ENCODE results near the gene ACE. TPM values are rescaled to one million over a fixed set of nuclear protein-coding genes. Genes with fewer than 3 reads are reported as not detected.
A peak's percentile ranks its signal among the peaks of the same experiment; 100 is the strongest.

ACE gene
- total RNA-seq: 1 to 10 TPM; 1.7 to 6.3 (median 4.8) TPM

DNA sequence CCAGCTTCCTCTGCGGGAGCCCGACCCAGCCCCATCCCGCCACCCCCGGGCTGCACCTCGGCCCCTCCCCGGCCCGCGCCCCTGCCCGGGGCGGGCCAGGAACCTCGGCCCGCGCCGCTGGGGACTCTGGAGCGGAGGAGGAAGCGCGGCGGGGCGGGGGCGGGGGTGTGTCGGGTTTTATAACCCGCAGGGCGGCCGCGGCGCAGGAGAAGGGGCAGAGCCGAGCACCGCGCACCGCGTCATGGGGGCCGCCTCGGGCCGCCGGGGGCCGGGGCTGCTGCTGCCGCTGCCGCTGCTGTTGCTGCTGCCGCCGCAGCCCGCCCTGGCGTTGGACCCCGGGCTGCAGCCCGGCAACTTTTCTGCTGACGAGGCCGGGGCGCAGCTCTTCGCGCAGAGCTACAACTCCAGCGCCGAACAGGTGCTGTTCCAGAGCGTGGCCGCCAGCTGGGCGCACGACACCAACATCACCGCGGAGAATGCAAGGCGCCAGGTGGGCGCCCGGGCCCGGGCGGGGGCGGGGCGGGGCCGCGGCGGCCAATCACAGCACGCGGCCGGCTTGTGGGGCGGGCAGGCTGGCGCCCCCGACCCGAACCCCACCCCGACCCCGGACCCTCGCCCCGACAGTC is at the start of gene ACE:
ACE (plus strand) TSS at position 208 of the 626 bp plus-strand sequence; CDS start at position 242, 34 bp downstream.
- DNase-seq (no peak), ATAC-seq (no peak)
- Histone ChIP-seq H3K27ac (peak within 1 kb of the TSS in 3 of 4 donors; percentile 41 to 58 (median 55)), H3K36me3 (no peaks in the 10 kb centered on the region), H3K9me3 (no peaks in the 10 kb centered on the region), H3K4me1 (peaks cover 5 to 15% of the 10 kb centered on the region in 2 donors), H3K4me3 (peak within 1 kb of the TSS; percentile 40 to 62 (median 53)), H3K27me3 (peaks cover 11 to 32% (median 18%) of the 10 kb centered on the region in 3 donors)
- peak in 1 of 2 donors; percentile 14 for TF ChIP-seq POLR2A (IDR thresholded peaks at IDR 0.05)
- TF ChIP-seq, protein P1, sequence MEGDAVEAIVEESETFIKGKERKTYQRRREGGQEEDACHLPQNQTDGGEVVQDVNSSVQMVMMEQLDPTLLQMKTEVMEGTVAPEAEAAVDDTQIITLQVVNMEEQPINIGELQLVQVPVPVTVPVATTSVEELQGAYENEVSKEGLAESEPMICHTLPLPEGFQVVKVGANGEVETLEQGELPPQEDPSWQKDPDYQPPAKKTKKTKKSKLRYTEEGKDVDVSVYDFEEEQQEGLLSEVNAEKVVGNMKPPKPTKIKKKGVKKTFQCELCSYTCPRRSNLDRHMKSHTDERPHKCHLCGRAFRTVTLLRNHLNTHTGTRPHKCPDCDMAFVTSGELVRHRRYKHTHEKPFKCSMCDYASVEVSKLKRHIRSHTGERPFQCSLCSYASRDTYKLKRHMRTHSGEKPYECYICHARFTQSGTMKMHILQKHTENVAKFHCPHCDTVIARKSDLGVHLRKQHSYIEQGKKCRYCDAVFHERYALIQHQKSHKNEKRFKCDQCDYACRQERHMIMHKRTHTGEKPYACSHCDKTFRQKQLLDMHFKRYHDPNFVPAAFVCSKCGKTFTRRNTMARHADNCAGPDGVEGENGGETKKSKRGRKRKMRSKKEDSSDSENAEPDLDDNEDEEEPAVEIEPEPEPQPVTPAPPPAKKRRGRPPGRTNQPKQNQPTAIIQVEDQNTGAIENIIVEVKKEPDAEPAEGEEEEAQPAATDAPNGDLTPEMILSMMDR (IDR thresholded peaks at IDR 0.05 in 4 of 5, conservative IDR thresholded peaks at IDR 0.05 in 1 of 5): no peak
- intact Hi-C loops (cut with DNase I; ENCODE audit: low total_unique reads): loop anchor here (5.0 kb wide), 1 partner anchor 35 kb away; no protein-coding TSS in a partner anchor
- in situ Hi-C loops (cut with MboI; ENCODE audit: low sequenced_read_pairs in 4 of 4): loop anchor here in 1 of 4 donors (10.0 kb wide), 1 partner anchor 52 kb away; no protein-coding TSS in a partner anchor

DNA sequence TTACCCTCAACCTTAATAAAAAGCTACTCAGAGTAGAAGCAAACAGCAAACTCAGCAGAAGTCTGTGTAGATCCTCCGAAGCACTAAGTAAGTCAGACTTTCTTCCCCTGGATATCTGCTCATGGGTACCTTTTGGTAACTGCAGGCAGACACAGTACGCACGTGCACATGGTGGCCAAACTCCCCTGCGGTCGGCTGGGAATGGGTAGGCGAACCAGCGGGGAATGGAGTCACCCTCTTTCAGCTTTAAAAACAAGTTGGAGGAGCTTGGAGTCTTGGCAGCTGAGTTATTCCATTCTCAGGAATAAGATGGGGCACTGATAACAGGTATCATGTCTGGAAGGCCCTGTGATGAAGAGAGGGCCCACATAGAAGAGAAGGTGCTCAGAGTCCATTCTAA is 47.1 kb upstream of the ACE start:
- Histone ChIP-seq H3K36me3 (no peaks in the 10 kb centered on the region), H3K4me3 (no peak overlapping the region), H3K27me3 (no peaks in the 10 kb centered on the region), H3K9me3 (no peaks in the 10 kb centered on the region), H3K27ac (no peak overlapping the region), H3K4me1 (peaks cover 3 to 8% of the 10 kb centered on the region in 2 donors)
- no peak for ATAC-seq
- intact Hi-C loops (cut with DNase I; ENCODE audit: low total_unique reads) (loop anchor here (5.0 to 10.0 kb wide), 3 partner anchors 115 to 435 kb away; no protein-coding TSS in a partner anchor), in situ Hi-C loops (cut with MboI; ENCODE audit: low sequenced_read_pairs in 4 of 4) (loop anchor here in 3 of 4 donors (10.0 to 25.0 kb wide), 4 partner anchors 45 to 408 kb away; partner anchors contain the start of genes ACE (in 1 of the 3), FTSJ3 (in 1 of the 3), LIMD2 (in 1 of the 3) and PSMC5 (in 1 of the 3))
- no peak for DNase-seq
- TF ChIP-seq, protein P1 (IDR thresholded peaks at IDR 0.05 in 4 of 5, conservative IDR thresholded peaks at IDR 0.05 in 1 of 5): no peak
- TF ChIP-seq POLR2A (IDR thresholded peaks at IDR 0.05): no peak

- in situ Hi-C loops (cut with MboI; ENCODE audit: low sequenced_read_pairs in 4 of 4): loop anchor here in 2 of 4 donors (10.0 to 25.0 kb wide), 3 partner anchors 55 to 407 kb away; partner anchors contain the start of genes FTSJ3 (in 1 of the 2), LIMD2 (in 1 of the 2), PSMC5 (in 1 of the 2) and SMARCD2 (in 1 of the 2)
- no peak for ATAC-seq
- peaks cover 8 to 13% of the 10 kb centered on the region in 2 donors for H3K4me1 ChIP-seq
Measured at GRCh38 chr17:63430223-63430622, 46.6 kb upstream of the ACE start.

DNA sequence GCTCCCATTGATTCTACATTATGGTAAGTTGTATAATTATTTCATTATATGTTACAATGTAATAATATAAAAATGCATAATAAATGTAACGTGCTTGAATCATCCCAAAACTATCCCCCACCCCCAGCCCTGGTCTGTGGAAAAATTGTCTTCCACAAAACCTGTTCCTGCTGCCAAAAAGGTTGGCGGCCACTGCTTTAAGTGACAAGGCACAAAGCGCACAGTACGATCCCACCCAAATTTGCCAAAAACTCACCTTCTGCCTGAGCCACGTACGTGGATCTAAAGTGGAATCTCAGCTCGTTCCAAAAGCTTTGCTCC is 45.3 kb upstream of the ACE start:
- TF ChIP-seq, protein P1 (IDR thresholded peaks at IDR 0.05 in 4 of 5, conservative IDR thresholded peaks at IDR 0.05 in 1 of 5): no peak
- TF ChIP-seq POLR2A (IDR thresholded peaks at IDR 0.05): no peak
- intact Hi-C loops (cut with DNase I; ENCODE audit: low total_unique reads) (no loop called here), in situ Hi-C loops (cut with MboI; ENCODE audit: low sequenced_read_pairs in 4 of 4) (loop anchor here in 2 of 4 donors (10.0 to 25.0 kb wide), 3 partner anchors 53 to 406 kb away; partner anchors contain the start of genes FTSJ3 (in 1 of the 2), LIMD2 (in 1 of the 2), PSMC5 (in 1 of the 2) and SMARCD2 (in 1 of the 2))
- DNase-seq (no peak), ATAC-seq (no peak)
- Histone ChIP-seq H3K9me3 (no peaks in the 10 kb centered on the region), H3K36me3 (no peaks in the 10 kb centered on the region), H3K4me1 (peaks cover 17 to 18% of the 10 kb centered on the region in 2 donors), H3K27ac (no peak overlapping the region), H3K4me3 (no peak overlapping the region), H3K27me3 (no peaks in the 10 kb centered on the region)

More at GRCh38 chr17:63430223-63430622, 46.6 kb upstream of the ACE start:
- Histone ChIP-seq H3K36me3 (no peaks in the 10 kb centered on the region), H3K9me3 (no peaks in the 10 kb centered on the region), H3K4me3 (no peak overlapping the region), H3K27me3 (no peaks in the 10 kb centered on the region), H3K27ac (no peak overlapping the region)
- intact Hi-C loops (cut with DNase I; ENCODE audit: low total_unique reads): no loop called here
- no peak for DNase-seq
- TF ChIP-seq, protein P1 (IDR thresholded peaks at IDR 0.05 in 4 of 5, conservative IDR thresholded peaks at IDR 0.05 in 1 of 5): no peak
- TF ChIP-seq POLR2A (IDR thresholded peaks at IDR 0.05): no peak

All from gastrocnemius medialis (tissue), 4 donors.